ENCODE data around the gene UBASH3A.
A peak's percentile ranks its signal among the peaks of the same experiment; 100 is the strongest.

The UBASH3A gene

DNA sequence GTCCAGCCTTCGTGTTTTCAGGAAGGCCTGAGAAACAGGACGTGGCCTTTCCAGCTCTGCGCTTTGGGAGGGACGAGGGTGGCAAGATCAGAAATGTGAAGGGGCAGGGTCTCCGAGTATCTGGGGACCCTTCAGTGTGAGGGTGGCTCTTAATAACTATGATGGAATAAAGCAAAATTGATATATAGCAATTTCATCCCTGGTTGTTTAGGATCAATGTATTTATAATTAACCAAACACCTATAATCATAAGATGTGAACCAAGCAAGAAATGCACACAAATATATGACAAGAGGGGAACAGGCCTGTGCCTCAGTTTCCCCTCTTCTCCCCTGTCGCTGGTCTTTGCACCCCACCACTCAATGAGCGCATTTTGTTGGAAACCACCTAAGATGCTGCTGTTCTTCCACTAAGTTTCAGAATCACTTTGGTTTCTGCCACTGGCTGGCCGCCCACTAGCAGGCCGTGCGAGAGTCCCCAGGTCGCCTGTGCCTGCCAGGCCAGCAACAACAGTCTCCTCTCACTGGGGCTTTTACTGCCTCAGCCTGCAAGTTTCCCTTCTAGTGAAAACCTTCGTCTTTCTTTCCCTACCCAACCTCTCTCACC lies 36.6 kb downstream of the UBASH3A start:
- Histone ChIP-seq H2BK5ac (ENCODE audit: low read depth, low read length, poor library complexity, severe bottlenecking) (no peak overlapping the region), H3K9ac (ENCODE audit: low read length) (no peak overlapping the region)

DNA sequence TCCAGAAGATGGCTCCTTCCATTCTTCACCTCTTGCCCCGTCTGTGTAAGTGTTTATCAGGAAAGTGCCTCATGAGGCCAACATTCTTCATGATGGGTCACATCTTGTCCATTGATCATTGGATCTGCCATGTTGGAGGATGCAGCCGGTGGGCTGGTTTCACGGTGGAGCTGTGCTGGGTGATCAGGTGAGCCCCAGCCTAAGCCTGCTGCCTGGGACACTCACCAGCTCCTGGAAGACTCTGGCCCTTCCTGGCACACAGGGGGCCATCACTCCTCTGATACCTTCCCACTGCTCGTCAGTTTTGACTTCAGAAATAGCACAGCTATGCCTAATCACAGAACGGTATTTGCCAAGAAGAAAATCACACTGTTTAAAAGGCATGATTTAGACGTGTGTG lies 38.3 kb downstream of the UBASH3A start:
- Histone ChIP-seq H2AK5ac (ENCODE audit: low read length, severe bottlenecking) (no peak overlapping the region), H2BK5ac (ENCODE audit: low read depth, low read length, poor library complexity, severe bottlenecking) (no peak overlapping the region), H3K4me1 (ENCODE audit: control insufficient read depth, insufficient read depth, low read depth, low read length) (peaks cover 8% of the 10 kb centered on the region), H4K8ac (ENCODE audit: low read length) (no peak overlapping the region), H4K91ac (ENCODE audit: low read length) (no peak overlapping the region), H3K9me3 (ENCODE audit: control insufficient read depth, low read length) (no peaks in the 10 kb centered on the region), H2BK120ac (ENCODE audit: low read depth, low read length) (no peak overlapping the region), H3K14ac (ENCODE audit: low read length in 2 of 2) (no peak overlapping the region), H2AFZ (ENCODE audit: low read depth, low read length) (no peak overlapping the region), H3K23ac (ENCODE audit: low read length in 2 of 2) (no peak overlapping the region), H3K4ac (ENCODE audit: low read depth in 1 of 2, low read length in 2 of 2) (no peak overlapping the region), H2BK12ac (ENCODE audit: low read length in 2 of 2) (no peak overlapping the region), H3K79me1 (replicated peaks; ENCODE audit: low read length, poor library complexity, severe bottlenecking) (no peaks in the 10 kb centered on the region), H3K18ac (ENCODE audit: low read depth in 1 of 2, low read length in 2 of 2) (no peak overlapping the region), H3K4me2 (ENCODE audit: low read length, poor library complexity, severe bottlenecking) (no peak overlapping the region), H3K36me3 (ENCODE audit: control insufficient read depth in 1 of 2, insufficient read depth in 2 of 2, low read depth in 1 of 2, low read length in 2 of 2) (no peaks in the 10 kb centered on the region), H3K27me3 (ENCODE audit: control insufficient read depth in 1 of 2, insufficient read depth in 1 of 2, low read length in 2 of 2) (peaks cover 13 to 25% of the 10 kb centered on the region in 2 experiments), H3K9ac (ENCODE audit: low read length) (no peak overlapping the region), H3K4me3 (ENCODE audit: insufficient read depth in 1 of 2, low read depth in 1 of 2, low read length in 2 of 2) (no peak overlapping the region), H3K27ac (ENCODE audit: low read length, poor library complexity, severe bottlenecking) (no peak overlapping the region), H2BK15ac (ENCODE audit: low read depth, poor library complexity, severe bottlenecking) (no peak overlapping the region)
- WGBS: 74% methylated on average over 6 of the region's 6 CpGs
- DNase-seq: no peak

More for the DNA sequence above, 36.6 kb downstream of the UBASH3A start:
- Histone ChIP-seq H2AK5ac (ENCODE audit: low read length, severe bottlenecking) (no peak overlapping the region), H3K4me3 (ENCODE audit: insufficient read depth in 1 of 2, low read depth in 1 of 2, low read length in 2 of 2) (no peak overlapping the region), H3K9me3 (ENCODE audit: control insufficient read depth, low read length) (no peaks in the 10 kb centered on the region), H2BK12ac (ENCODE audit: low read length in 2 of 2) (no peak overlapping the region), H3K27me3 (ENCODE audit: control insufficient read depth in 1 of 2, insufficient read depth in 1 of 2, low read length in 2 of 2) (peaks cover 10 to 14% of the 10 kb centered on the region in 2 experiments), H3K14ac (ENCODE audit: low read length in 2 of 2) (no peak overlapping the region), H2AFZ (ENCODE audit: low read depth, low read length) (no peak overlapping the region), H3K27ac (ENCODE audit: low read length, poor library complexity, severe bottlenecking) (no peak overlapping the region), H3K79me1 (replicated peaks; ENCODE audit: low read length, poor library complexity, severe bottlenecking) (no peaks in the 10 kb centered on the region), H3K4me1 (ENCODE audit: control insufficient read depth, insufficient read depth, low read depth, low read length) (peaks cover 8% of the 10 kb centered on the region), H4K8ac (ENCODE audit: low read length) (no peak overlapping the region), H3K36me3 (ENCODE audit: control insufficient read depth in 1 of 2, insufficient read depth in 2 of 2, low read depth in 1 of 2, low read length in 2 of 2) (no peaks in the 10 kb centered on the region), H2BK120ac (ENCODE audit: low read depth, low read length) (no peak overlapping the region), H4K91ac (ENCODE audit: low read length) (no peak overlapping the region), H3K23ac (ENCODE audit: low read length in 2 of 2) (no peak overlapping the region), H3K18ac (ENCODE audit: low read depth in 1 of 2, low read length in 2 of 2) (no peak overlapping the region), H2BK15ac (ENCODE audit: low read depth, poor library complexity, severe bottlenecking) (no peak overlapping the region), H3K4me2 (ENCODE audit: low read length, poor library complexity, severe bottlenecking) (no peak overlapping the region), H3K4ac (ENCODE audit: low read depth in 1 of 2, low read length in 2 of 2) (no peak overlapping the region)
- 76% methylated on average over 12 of the region's 12 CpGs for WGBS
- no peak for DNase-seq

DNA sequence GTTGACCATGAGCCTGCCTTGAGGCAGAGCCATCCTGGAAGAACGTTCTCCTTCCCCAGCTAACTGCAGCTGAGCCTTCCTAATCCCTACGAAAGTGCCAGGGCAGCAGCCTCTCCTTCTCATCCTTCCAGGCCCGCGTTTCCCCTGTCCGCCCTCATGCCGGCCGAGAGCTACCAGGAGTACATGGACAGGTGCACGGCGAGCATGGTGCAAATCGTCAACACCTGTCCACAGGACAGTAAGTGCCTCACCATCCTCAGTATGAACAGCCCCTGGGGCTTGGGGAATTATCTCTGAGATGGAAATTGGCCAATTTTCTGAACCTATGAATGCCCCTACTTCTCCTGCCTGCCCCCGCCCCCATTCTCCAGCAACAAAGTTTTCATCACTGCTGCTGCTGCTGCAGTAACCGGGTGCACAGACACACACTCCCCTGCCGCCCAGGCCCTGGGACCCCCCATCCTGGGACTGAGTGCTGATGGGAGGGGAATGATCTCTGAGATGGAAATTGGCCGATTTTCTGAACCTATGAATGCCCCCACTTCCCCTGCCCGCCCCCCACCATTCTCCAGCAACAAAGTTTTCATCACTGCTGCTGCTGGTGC lies 39.6 kb downstream of the UBASH3A start:
- Histone ChIP-seq H3K4ac (ENCODE audit: low read depth in 1 of 2, low read length in 2 of 2) (no peak overlapping the region), H3K9ac (ENCODE audit: low read length) (no peak overlapping the region), H4K8ac (ENCODE audit: low read length) (no peak overlapping the region), H3K27ac (ENCODE audit: low read length, poor library complexity, severe bottlenecking) (no peak overlapping the region), H3K27me3 (ENCODE audit: control insufficient read depth in 1 of 2, insufficient read depth in 1 of 2, low read length in 2 of 2) (peaks cover 13 to 36% of the 10 kb centered on the region in 2 experiments), H2AK5ac (ENCODE audit: low read length, severe bottlenecking) (no peak overlapping the region), H4K91ac (ENCODE audit: low read length) (peak overlapping the region; percentile 21), H3K23ac (ENCODE audit: low read length in 2 of 2) (no peak overlapping the region), H3K9me3 (ENCODE audit: control insufficient read depth, low read length) (no peaks in the 10 kb centered on the region), H2BK15ac (ENCODE audit: low read depth, poor library complexity, severe bottlenecking) (no peak overlapping the region), H3K4me3 (ENCODE audit: insufficient read depth in 1 of 2, low read depth in 1 of 2, low read length in 2 of 2) (no peak overlapping the region), H3K79me1 (replicated peaks; ENCODE audit: low read length, poor library complexity, severe bottlenecking) (no peaks in the 10 kb centered on the region), H2BK12ac (ENCODE audit: low read length in 2 of 2) (no peak overlapping the region), H3K14ac (ENCODE audit: low read length in 2 of 2) (no peak overlapping the region), H2BK5ac (ENCODE audit: low read depth, low read length, poor library complexity, severe bottlenecking) (no peak overlapping the region), H3K4me1 (ENCODE audit: control insufficient read depth, insufficient read depth, low read depth, low read length) (peaks cover 10% of the 10 kb centered on the region), H2AFZ (ENCODE audit: low read depth, low read length) (no peak overlapping the region), H3K4me2 (ENCODE audit: low read length, poor library complexity, severe bottlenecking) (no peak overlapping the region), H2BK120ac (ENCODE audit: low read depth, low read length) (no peak overlapping the region), H3K36me3 (ENCODE audit: control insufficient read depth in 1 of 2, insufficient read depth in 2 of 2, low read depth in 1 of 2, low read length in 2 of 2) (no peaks in the 10 kb centered on the region), H3K18ac (ENCODE audit: low read depth in 1 of 2, low read length in 2 of 2) (no peak overlapping the region)
- 76% methylated on average over 14 of the region's 15 CpGs for whole genome bisulfite sequencing
- no peak for DNase-seq

DNA sequence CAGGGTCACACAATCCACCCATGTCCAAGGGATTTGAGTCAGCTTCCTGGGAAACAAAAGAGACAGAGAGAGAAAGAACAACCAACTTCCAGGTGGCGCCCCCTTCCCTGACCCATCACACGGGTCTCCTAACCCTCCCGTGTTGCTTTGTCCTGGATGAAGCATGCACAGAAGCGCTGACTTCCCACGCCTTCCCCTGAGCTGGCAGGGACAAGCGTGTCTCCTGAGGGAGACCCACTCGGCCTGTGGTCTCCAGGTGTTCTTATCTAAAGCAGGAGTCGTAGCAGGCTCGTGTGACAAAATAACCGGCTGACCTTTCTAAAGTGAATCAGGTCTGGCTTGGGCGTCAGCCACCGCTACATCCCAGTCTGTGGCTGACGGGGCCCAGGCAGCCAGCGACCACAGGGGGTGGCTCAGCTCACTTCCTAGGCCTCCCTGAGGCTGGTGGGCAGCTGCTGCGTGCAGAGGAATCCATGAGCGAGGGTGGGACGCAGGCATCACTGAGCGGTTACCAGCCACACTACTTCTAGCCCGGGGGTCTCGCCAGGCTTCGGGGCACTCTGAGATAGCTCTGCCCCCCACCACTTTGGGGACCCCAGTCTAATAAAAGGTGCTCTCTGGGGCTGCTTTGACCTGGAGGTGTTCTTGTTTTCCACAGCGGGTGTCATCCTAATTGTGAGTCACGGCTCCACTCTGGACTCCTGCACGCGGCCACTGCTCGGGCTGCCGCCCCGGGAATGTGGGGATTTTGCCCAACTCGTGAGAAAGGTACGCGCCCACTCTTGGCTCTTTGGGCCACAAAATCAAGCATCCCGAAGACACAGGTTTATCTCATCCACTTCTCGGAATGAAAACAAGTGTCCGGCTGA lies 40.4 kb downstream of the UBASH3A start:
- H3K14ac ChIP-seq (ENCODE audit: low read length in 2 of 2): no peak overlapping the region
- H3K4me1 ChIP-seq (ENCODE audit: control insufficient read depth, insufficient read depth, low read depth, low read length): peaks cover 10% of the 10 kb centered on the region
- no peaks in the 10 kb centered on the region for H3K9me3 ChIP-seq (ENCODE audit: control insufficient read depth, low read length)
- no peak overlapping the region for H4K91ac ChIP-seq (ENCODE audit: low read length)
- H3K27ac ChIP-seq (ENCODE audit: low read length, poor library complexity, severe bottlenecking): no peak overlapping the region
- no peak overlapping the region for H3K18ac ChIP-seq (ENCODE audit: low read depth in 1 of 2, low read length in 2 of 2)
- no peaks in the 10 kb centered on the region for H3K36me3 ChIP-seq (ENCODE audit: control insufficient read depth in 1 of 2, insufficient read depth in 2 of 2, low read depth in 1 of 2, low read length in 2 of 2)
- no peak overlapping the region for H3K4me2 ChIP-seq (ENCODE audit: low read length, poor library complexity, severe bottlenecking)
- H3K4ac ChIP-seq (ENCODE audit: low read depth in 1 of 2, low read length in 2 of 2): no peak overlapping the region
- no peak overlapping the region for H3K4me3 ChIP-seq (ENCODE audit: insufficient read depth in 1 of 2, low read depth in 1 of 2, low read length in 2 of 2)
- no peak overlapping the region for H4K8ac ChIP-seq (ENCODE audit: low read length)
- 82% methylated on average over 34 of the region's 34 CpGs for WGBS
- no peak overlapping the region for H2BK120ac ChIP-seq (ENCODE audit: low read depth, low read length)
- H2AFZ ChIP-seq (ENCODE audit: low read depth, low read length): no peak overlapping the region
- no peak overlapping the region for H2BK12ac ChIP-seq (ENCODE audit: low read length in 2 of 2)
- H2AK5ac ChIP-seq (ENCODE audit: low read length, severe bottlenecking): no peak overlapping the region
- no peak for DNase-seq
- H3K27me3 ChIP-seq (ENCODE audit: control insufficient read depth in 1 of 2, insufficient read depth in 1 of 2, low read length in 2 of 2): peaks cover 8 to 40% of the 10 kb centered on the region in 2 experiments
- no peak overlapping the region for H3K23ac ChIP-seq (ENCODE audit: low read length in 2 of 2)
- H2BK5ac ChIP-seq (ENCODE audit: low read depth, low read length, poor library complexity, severe bottlenecking): no peak overlapping the region
- no peak overlapping the region for H3K9ac ChIP-seq (ENCODE audit: low read length)
- H2BK15ac ChIP-seq (ENCODE audit: low read depth, poor library complexity, severe bottlenecking): no peak overlapping the region
- H3K79me1 ChIP-seq (replicated peaks; ENCODE audit: low read length, poor library complexity, severe bottlenecking): no peaks in the 10 kb centered on the region
